Activated T-helper 17 cell treated with anti-CD3 and anti-CD28 coated beads, Interleukin-2, amount 50 U/mL, for 72 hours (primary cell): ENCODE measurements around the gene ZSCAN20. TPM values are rescaled to one million over a fixed set of nuclear protein-coding genes. Genes with fewer than 3 reads are reported as not detected.
A peak's percentile ranks its signal among the peaks of the same experiment; 100 is the strongest.
"Not testable (repeated sequence)": the region's sequence is repeated elsewhere in the genome, so short reads cannot be mapped to it uniquely, and the experiment has no call there.

Experiments
- ATAC-seq: fragments of 150-1000 bp; cut with Tn5 transposase; replicated peaks from 2 replicates; pipeline ENCODE4 v1.10.0; 2021; ENCODE audit warnings: mild to moderate bottlenecking, moderate library complexity
- H3K27ac Mint-ChIP-seq: one replicate; pipeline ENCODE4 v1.8.0; 2022; ENCODE audit warnings: mixed read lengths
- H3K27me3 Mint-ChIP-seq: one replicate; pipeline ENCODE4 v1.8.0; 2022; ENCODE audit warnings: mixed read lengths
- H3K36me3 Mint-ChIP-seq: one replicate; pipeline ENCODE4 v1.8.0; 2022; ENCODE audit warnings: low read depth, mild to moderate bottlenecking, mixed read lengths
- H3K4me1 Mint-ChIP-seq: one replicate; pipeline ENCODE4 v1.8.0; 2022; ENCODE audit warnings: mixed read lengths
- H3K4me3 Mint-ChIP-seq: one replicate; pipeline ENCODE4 v1.8.0; 2022; ENCODE audit warnings: mild to moderate bottlenecking, mixed read lengths
- H3K9me3 Mint-ChIP-seq: one replicate; pipeline ENCODE4 v1.8.0; 2022; ENCODE audit warnings: mixed read lengths
- total RNA-seq, 2 donors: library from RNA; stranded (reverse); gene quantifications; one replicate each; pipeline ENCODE4 v1.2.3, GENCODE V29; 2022

ZSCAN20 gene
- total RNA-seq, 2 donors from 2014 or later, result 4.1 to 5.8 TPM

- peaks cover 43% of the 10 kb centered on the region for H3K36me3 Mint-ChIP-seq
- H3K4me1 Mint-ChIP-seq, result no peaks in the 10 kb centered on the region
- H3K27ac Mint-ChIP-seq, result no peak overlapping the region
- H3K9me3 Mint-ChIP-seq, result peaks cover 45% of the 10 kb centered on the region
- no peak overlapping the region for H3K4me3 Mint-ChIP-seq
- no peak for ATAC-seq
- no peaks in the 10 kb centered on the region for H3K27me3 Mint-ChIP-seq
Measured at GRCh38 chr1:33494929-33495328, 22.5 kb downstream of the ZSCAN20 start.

- peaks cover 43% of the 10 kb centered on the region for H3K9me3 Mint-ChIP-seq
- ATAC-seq, result no peak
- H3K27me3 Mint-ChIP-seq, result no peaks in the 10 kb centered on the region
- H3K4me3 Mint-ChIP-seq, result no peak overlapping the region
- H3K36me3 Mint-ChIP-seq, result peaks cover 20% of the 10 kb centered on the region
- no peak overlapping the region for H3K27ac Mint-ChIP-seq
- no peaks in the 10 kb centered on the region for H3K4me1 Mint-ChIP-seq
Measured at GRCh38 chr1:33497410-33497809, 25.0 kb downstream of the ZSCAN20 start.

- ATAC-seq, result no peak
- no peak overlapping the region for H3K4me3 Mint-ChIP-seq
- H3K4me1 Mint-ChIP-seq, result no peaks in the 10 kb centered on the region
- H3K27ac Mint-ChIP-seq, result no peak overlapping the region
- no peaks in the 10 kb centered on the region for H3K27me3 Mint-ChIP-seq
- peaks cover 25% of the 10 kb centered on the region for H3K9me3 Mint-ChIP-seq
- no peaks in the 10 kb centered on the region for H3K36me3 Mint-ChIP-seq
Measured at GRCh38 chr1:33500547-33500946, 28.1 kb downstream of the ZSCAN20 start.

GRCh38 chr1:33501309-33501708 is 28.9 kb downstream of the ZSCAN20 start:
- Mint-ChIP-seq H3K9me3 (peaks cover 17% of the 10 kb centered on the region), H3K4me1 (no peaks in the 10 kb centered on the region), H3K27me3 (no peaks in the 10 kb centered on the region), H3K27ac (no peak overlapping the region), H3K4me3 (no peak overlapping the region), H3K36me3 (no peaks in the 10 kb centered on the region)
- ATAC-seq, result no peak

DNA sequence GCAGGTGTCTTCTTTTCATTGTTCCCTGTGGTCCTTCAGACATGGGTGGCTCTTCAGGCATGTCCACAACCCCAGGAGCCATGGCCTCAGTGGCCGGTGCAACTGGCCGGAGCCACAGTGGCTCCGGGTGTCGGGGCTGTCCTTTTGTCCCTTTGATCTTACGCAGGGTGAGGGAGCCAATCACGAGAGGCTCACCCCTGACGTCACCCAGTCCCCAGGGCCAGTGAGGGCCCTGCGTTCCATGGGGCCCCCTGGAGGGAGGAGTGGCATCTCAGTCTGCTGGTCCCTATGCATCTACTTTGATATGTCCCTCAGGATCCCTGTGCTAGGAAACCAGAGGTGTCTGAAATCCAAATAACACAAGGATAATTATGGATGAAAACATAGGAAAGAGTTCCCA is 29.3 kb downstream of the ZSCAN20 start:
- Mint-ChIP-seq H3K27ac (no peak overlapping the region), H3K9me3 (peaks cover 16% of the 10 kb centered on the region), H3K4me1 (no peaks in the 10 kb centered on the region), H3K4me3 (no peak overlapping the region), H3K27me3 (no peaks in the 10 kb centered on the region), H3K36me3 (no peaks in the 10 kb centered on the region)
- no peak for ATAC-seq

DNA sequence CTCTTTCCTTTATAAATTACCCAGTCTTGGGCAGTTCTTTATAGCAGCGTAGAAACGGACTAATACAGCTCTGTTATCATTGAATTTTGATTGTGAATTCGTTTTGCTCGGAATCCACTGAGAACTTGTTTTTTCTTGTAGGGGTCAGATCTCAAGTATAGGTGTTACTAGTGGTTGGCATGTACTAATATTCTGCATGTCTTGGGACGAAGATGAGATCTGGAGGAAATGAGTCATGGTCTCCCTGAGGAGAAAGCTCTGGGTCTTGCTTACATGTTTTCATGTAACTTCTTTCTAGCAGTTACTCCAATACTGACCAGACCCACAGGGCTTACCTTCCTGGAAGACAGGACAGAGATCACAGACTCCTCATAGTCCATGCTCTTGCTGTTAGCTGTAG is 30.3 kb downstream of the ZSCAN20 start:
- H3K36me3 Mint-ChIP-seq, result no peaks in the 10 kb centered on the region
- H3K4me1 Mint-ChIP-seq, result no peaks in the 10 kb centered on the region
- no peaks in the 10 kb centered on the region for H3K27me3 Mint-ChIP-seq
- no peak overlapping the region for H3K27ac Mint-ChIP-seq
- H3K9me3 Mint-ChIP-seq, result peaks cover 9% of the 10 kb centered on the region
- no peak overlapping the region for H3K4me3 Mint-ChIP-seq
- ATAC-seq, result no peak

DNA sequence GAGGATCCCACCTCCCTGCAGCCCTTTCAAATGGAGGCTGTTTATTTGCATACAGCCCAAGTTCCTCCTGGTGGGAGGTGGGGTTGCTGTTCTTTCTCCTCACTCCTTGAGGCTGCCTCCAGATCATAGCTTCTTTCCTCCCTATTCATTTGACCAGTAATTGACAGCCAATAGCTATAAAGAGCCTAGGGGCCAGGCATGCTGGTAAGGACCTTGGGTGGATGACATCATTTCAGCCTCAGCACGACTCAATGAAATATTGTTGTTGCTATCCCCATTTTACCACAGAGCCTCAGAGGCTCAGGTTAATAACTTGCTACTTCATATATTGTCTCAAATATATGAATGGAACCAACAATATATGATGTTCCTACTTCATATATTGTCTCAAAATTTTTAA is 31.1 kb downstream of the ZSCAN20 start:
- Mint-ChIP-seq H3K27ac (no peak overlapping the region), H3K4me1 (no peaks in the 10 kb centered on the region), H3K36me3 (no peaks in the 10 kb centered on the region), H3K9me3 (peaks cover 5% of the 10 kb centered on the region), H3K27me3 (no peaks in the 10 kb centered on the region), H3K4me3 (no peak overlapping the region)
- no peak for ATAC-seq

GRCh38 chr1:33507661-33508060 is 35.2 kb downstream of the ZSCAN20 start:
- Mint-ChIP-seq H3K4me3 (no peak overlapping the region), H3K9me3 (no peaks in the 10 kb centered on the region), H3K4me1 (no peaks in the 10 kb centered on the region), H3K36me3 (no peaks in the 10 kb centered on the region), H3K27ac (no peak overlapping the region), H3K27me3 (no peaks in the 10 kb centered on the region)
- ATAC-seq, result no peak

GRCh38 chr1:33508151-33508550 is 35.7 kb downstream of the ZSCAN20 start:
- no peak overlapping the region for H3K4me3 Mint-ChIP-seq
- no peaks in the 10 kb centered on the region for H3K9me3 Mint-ChIP-seq
- no peaks in the 10 kb centered on the region for H3K36me3 Mint-ChIP-seq
- H3K27ac Mint-ChIP-seq, result no peak overlapping the region
- no peaks in the 10 kb centered on the region for H3K4me1 Mint-ChIP-seq
- ATAC-seq, result no peak
- no peaks in the 10 kb centered on the region for H3K27me3 Mint-ChIP-seq

- H3K4me3 Mint-ChIP-seq, H3K9me3 Mint-ChIP-seq, H3K27ac Mint-ChIP-seq, ATAC-seq, H3K36me3 Mint-ChIP-seq, H3K4me1 Mint-ChIP-seq, H3K27me3 Mint-ChIP-seq: not testable (repeated sequence)
Measured at GRCh38 chr1:33509276-33509675, 36.8 kb downstream of the ZSCAN20 start.

DNA sequence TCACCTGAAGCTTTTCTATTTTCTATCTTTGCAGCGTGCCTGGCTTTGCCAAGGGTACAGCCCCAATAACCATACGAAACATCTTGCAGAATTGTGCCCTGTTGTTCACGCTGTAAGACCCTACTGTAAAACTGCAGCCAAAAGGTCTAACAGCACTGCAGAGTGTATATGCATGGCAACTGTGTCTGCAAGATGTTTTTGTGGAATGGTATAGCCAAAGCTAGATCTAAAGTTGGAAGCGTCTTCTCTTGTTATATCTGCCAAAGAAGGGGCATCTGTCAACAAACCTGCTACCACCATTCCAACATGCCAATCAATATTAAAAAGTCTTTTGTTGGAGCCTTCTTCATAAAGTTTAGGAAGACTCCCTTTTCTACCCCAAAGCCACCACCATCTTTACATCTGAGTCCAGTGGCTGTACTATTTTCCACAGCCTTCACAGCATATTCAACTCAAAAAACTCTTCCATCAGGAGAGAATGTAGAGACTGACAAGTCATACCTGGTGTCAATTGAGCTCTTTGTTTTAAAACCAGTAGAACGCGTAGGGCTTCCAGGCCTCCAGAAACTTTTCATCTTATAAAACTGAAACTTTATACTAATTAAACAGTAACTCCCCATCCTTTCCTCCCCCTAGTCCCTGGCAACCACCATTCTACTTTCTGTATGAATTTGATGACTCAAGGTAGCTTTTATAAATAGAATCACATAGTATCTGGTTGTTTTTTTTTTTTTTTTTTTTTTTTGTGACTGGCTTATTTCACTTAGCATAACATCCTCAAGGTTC is 40.0 kb downstream of the ZSCAN20 start:
- H3K4me1 Mint-ChIP-seq, result no peaks in the 10 kb centered on the region
- no peaks in the 10 kb centered on the region for H3K36me3 Mint-ChIP-seq
- no peak overlapping the region for H3K4me3 Mint-ChIP-seq
- ATAC-seq, result peak; percentile 81
- H3K9me3 Mint-ChIP-seq, result no peaks in the 10 kb centered on the region
- H3K27ac Mint-ChIP-seq, result no peak overlapping the region
- peaks cover 10% of the 10 kb centered on the region for H3K27me3 Mint-ChIP-seq

- H3K27me3 Mint-ChIP-seq, result peaks cover 18% of the 10 kb centered on the region
- H3K4me3 Mint-ChIP-seq, result no peak overlapping the region
- H3K36me3 Mint-ChIP-seq, result no peaks in the 10 kb centered on the region
- no peak overlapping the region for H3K27ac Mint-ChIP-seq
- no peaks in the 10 kb centered on the region for H3K9me3 Mint-ChIP-seq
- ATAC-seq, result no peak
- no peaks in the 10 kb centered on the region for H3K4me1 Mint-ChIP-seq
Measured at GRCh38 chr1:33515112-33515511, 42.7 kb downstream of the ZSCAN20 start.

DNA sequence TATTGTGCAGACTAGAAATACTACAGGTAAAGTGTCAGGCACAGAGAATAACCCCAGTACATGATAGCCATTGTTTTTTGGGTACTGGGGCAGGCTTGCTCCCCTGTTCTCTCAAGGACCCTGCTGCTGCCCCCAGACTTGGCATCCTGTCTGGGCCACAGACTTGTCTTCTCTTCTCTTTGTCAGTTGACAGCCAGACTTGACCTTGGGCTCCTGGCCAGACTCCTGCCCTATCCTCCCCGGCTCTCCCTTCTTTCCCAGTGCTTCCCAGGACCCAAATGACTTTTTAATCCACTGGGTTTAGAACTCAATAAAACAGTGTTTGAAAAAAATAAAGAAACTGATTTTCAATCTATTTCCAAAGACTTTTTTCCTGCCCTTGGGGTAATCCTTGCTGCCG is 43.2 kb downstream of the ZSCAN20 start:
- no peak overlapping the region for H3K27ac Mint-ChIP-seq
- H3K36me3 Mint-ChIP-seq, result no peaks in the 10 kb centered on the region
- peaks cover 18% of the 10 kb centered on the region for H3K27me3 Mint-ChIP-seq
- no peaks in the 10 kb centered on the region for H3K4me1 Mint-ChIP-seq
- H3K9me3 Mint-ChIP-seq, result no peaks in the 10 kb centered on the region
- no peak overlapping the region for H3K4me3 Mint-ChIP-seq
- no peak for ATAC-seq

GRCh38 chr1:33516428-33516827 is 44.0 kb downstream of the ZSCAN20 start:
- Mint-ChIP-seq H3K27me3 (peaks cover 18% of the 10 kb centered on the region), H3K9me3 (no peaks in the 10 kb centered on the region), H3K4me1 (no peaks in the 10 kb centered on the region), H3K36me3 (no peaks in the 10 kb centered on the region), H3K4me3 (no peak overlapping the region), H3K27ac (no peak overlapping the region)
- ATAC-seq, result no peak

- Mint-ChIP-seq H3K27me3 (peaks cover 18% of the 10 kb centered on the region), H3K4me1 (no peaks in the 10 kb centered on the region), H3K9me3 (no peaks in the 10 kb centered on the region), H3K36me3 (no peaks in the 10 kb centered on the region), H3K27ac (no peak overlapping the region), H3K4me3 (no peak overlapping the region)
- ATAC-seq, result no peak
Measured at GRCh38 chr1:33516891-33517567, 44.6 kb downstream of the ZSCAN20 start.
